HEK293T (cell line): ENCODE data around the gene LSP1.

Experiments
- ELF4 ChIP-seq: fragments of 450-650 bp; IDR thresholded peaks from 2 replicates; pipeline ENCODE4 v1.6.1; 2017; ENCODE audit warnings: antibody characterized with exemption
- FOXA1 ChIP-seq: fragments of 450-650 bp; IDR thresholded peaks from 2 replicates; pipeline ENCODE4 v1.6.1; 2016; ENCODE audit warnings: mild to moderate bottlenecking
- SUZ12 ChIP-seq: fragments of 450-650 bp; IDR thresholded peaks from 2 replicates; pipeline ENCODE4 v1.6.1; 2016; ENCODE audit warnings: mild to moderate bottlenecking

DNA sequence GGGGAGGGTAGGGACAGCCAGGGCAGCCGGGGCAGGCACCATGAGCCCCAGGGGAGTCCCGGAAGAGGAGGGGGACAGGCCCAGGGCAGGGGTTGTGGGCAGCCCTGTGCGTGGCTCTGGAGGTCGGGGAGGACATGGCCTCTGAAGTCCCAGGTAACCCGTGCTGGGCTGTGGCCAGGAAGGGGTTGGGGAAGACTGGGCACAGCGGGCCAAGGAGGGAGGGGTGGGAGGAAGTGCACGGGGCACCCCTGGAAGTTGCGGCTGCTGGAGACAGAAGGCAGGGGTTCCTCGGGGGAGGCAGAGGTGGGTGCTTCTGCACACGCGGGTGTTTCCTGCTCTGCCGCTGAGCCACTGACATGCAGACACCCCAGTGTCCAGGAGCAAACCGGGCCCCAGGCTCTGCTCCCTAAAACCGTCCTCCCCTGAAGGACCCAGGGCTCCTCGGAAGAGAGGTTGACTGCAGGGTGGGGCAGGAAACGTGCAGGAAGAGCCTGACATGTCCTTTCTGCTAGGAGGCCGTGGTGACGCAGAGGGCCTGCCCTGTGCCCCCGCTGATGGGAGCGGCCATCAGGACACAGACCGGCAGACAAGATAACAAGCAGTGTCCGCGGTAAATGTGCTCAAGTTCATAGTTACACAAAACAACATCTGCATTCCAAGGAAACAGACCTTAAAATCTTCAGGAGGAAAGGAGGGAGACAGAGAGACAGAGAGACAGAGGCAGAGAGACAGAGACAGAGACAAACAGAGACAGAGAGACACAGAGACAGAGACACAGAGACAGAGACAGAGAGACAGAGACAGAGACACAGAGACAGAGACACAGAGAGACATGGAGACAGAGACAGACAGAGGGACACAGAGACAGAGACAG is 8.4 kb upstream of the LSP1 start:
- no peak for TF ChIP-seq SUZ12
- no peak for TF ChIP-seq FOXA1
- TF ChIP-seq ELF4 = no peak
